Erythroblast (primary cell): ENCODE measurements around the gene MSI2.

Source experiments
- GATA1 ChIP-seq: IDR thresholded peaks from 2 replicates; pipeline ENCODE4 v1.6.1; 2011; ENCODE audit warnings: low read depth, mild to moderate bottlenecking, control low read depth, low read length, moderate library complexity
- POLR2A ChIP-seq: IDR thresholded peaks from 2 replicates; pipeline ENCODE4 v1.6.1; 2011; ENCODE audit warnings: mild to moderate bottlenecking, low read length

GRCh38 chr17:57343717-57344116 is 87.4 kb downstream of the MSI2 start:
- TF ChIP-seq POLR2A (no peak), GATA1 (no peak)
